WTC11 (cell line): ENCODE results near the gene TSPAN32.

Source experiments
- FOXP1 ChIP-seq: sonication (generic); formaldehyde crosslinking; IDR thresholded peaks from 2 replicates; pipeline ENCODE4 v1.8.0; 2022; ENCODE audit warnings: missing genetic modification reagents, mild to moderate bottlenecking, moderate library complexity, borderline replicate concordance
- GTF2I ChIP-seq: fragments of 250-450 bp; sonication (Bioruptor Pico); conservative IDR thresholded peaks from 2 replicates; pipeline ENCODE4 v1.4.0; 2021; ENCODE audit warnings: mild to moderate bottlenecking
- TCF7 ChIP-seq: sonication (generic); formaldehyde crosslinking; IDR thresholded peaks from 2 replicates; pipeline ENCODE4 v1.8.0; 2022; ENCODE audit warnings: mild to moderate bottlenecking, low read depth, missing genetic modification reagents, moderate library complexity
- TP53 ChIP-seq: sonication (generic); formaldehyde crosslinking; IDR thresholded peaks from 2 replicates; pipeline ENCODE4 v1.8.1; 2023; ENCODE audit warnings: mild to moderate bottlenecking, missing genetic modification reagents
- TF ChIP-seq, protein P1 (sequence below): sonication (generic); formaldehyde crosslinking; IDR thresholded peaks from 2 replicates; pipeline ENCODE4 v1.8.0; 2022; ENCODE audit warnings: mild to moderate bottlenecking, missing genetic modification reagents
- TF ChIP-seq, protein P2 (sequence below): sonication (generic); formaldehyde crosslinking; IDR thresholded peaks from 2 replicates; pipeline ENCODE4 v1.8.0; 2022; ENCODE audit warnings: mild to moderate bottlenecking, missing genetic modification reagents
- TF ChIP-seq, protein P3 (sequence below): fragments of 250-450 bp; sonication (Bioruptor Pico); IDR thresholded peaks from 2 replicates; pipeline ENCODE4 v1.9.0; 2021; ENCODE audit warnings: mild to moderate bottlenecking
- TF ChIP-seq, protein P4 (sequence below): fragments of 200-600 bp; IDR thresholded peaks from 2 replicates; pipeline ENCODE4 v1.8.0; 2022; ENCODE audit warnings: antibody characterized with exemption
- TF ChIP-seq, protein P5 (sequence below): sonication (generic); formaldehyde crosslinking; IDR thresholded peaks from 2 replicates; pipeline ENCODE4 v1.8.0; 2022; ENCODE audit warnings: mild to moderate bottlenecking, missing genetic modification reagents

DNA sequence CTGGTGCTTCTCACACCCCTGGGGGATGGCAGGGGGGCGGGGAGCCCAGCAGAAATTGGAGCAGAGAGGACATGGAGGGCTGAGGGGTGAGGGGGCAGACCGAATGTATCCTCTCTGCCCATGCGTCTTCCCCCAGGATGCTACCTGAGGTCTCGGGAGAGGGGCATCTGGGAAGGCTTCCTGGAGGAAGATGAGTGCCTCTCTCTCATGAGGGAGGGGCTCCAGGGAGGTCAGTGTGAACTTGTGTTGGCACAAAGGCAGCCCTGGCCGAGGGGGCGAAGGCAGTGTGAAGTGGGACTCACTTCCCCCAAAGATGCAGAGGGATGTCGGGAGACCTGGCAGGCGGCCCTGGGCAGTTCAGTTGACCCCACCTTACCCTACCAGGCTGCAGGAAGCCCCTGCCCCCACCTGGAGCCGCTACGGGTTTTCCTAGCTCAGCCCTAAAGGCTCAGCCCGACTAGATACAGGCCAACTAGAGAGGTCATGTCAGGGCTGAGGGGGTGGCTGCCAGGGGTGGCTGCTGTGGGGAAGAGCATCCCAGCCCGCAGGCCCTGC, 41.8 kb upstream of the TSPAN32 start:
- TF ChIP-seq TP53 (CRISPR knock-in tag) (no peak), FOXP1 (CRISPR knock-in tag) (no peak), TCF7 (no peak), GTF2I (CRISPR knock-in tag) (no peak)
- TF ChIP-seq, protein P1, sequence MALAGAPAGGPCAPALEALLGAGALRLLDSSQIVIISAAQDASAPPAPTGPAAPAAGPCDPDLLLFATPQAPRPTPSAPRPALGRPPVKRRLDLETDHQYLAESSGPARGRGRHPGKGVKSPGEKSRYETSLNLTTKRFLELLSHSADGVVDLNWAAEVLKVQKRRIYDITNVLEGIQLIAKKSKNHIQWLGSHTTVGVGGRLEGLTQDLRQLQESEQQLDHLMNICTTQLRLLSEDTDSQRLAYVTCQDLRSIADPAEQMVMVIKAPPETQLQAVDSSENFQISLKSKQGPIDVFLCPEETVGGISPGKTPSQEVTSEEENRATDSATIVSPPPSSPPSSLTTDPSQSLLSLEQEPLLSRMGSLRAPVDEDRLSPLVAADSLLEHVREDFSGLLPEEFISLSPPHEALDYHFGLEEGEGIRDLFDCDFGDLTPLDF (CRISPR knock-in tag) = no peak
- TF ChIP-seq, protein P2, sequence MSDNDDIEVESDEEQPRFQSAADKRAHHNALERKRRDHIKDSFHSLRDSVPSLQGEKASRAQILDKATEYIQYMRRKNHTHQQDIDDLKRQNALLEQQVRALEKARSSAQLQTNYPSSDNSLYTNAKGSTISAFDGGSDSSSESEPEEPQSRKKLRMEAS = no peak
- TF ChIP-seq, protein P3, sequence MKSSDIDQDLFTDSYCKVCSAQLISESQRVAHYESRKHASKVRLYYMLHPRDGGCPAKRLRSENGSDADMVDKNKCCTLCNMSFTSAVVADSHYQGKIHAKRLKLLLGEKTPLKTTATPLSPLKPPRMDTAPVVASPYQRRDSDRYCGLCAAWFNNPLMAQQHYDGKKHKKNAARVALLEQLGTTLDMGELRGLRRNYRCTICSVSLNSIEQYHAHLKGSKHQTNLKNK (CRISPR knock-in tag) = no peak
- TF ChIP-seq, protein P4, sequence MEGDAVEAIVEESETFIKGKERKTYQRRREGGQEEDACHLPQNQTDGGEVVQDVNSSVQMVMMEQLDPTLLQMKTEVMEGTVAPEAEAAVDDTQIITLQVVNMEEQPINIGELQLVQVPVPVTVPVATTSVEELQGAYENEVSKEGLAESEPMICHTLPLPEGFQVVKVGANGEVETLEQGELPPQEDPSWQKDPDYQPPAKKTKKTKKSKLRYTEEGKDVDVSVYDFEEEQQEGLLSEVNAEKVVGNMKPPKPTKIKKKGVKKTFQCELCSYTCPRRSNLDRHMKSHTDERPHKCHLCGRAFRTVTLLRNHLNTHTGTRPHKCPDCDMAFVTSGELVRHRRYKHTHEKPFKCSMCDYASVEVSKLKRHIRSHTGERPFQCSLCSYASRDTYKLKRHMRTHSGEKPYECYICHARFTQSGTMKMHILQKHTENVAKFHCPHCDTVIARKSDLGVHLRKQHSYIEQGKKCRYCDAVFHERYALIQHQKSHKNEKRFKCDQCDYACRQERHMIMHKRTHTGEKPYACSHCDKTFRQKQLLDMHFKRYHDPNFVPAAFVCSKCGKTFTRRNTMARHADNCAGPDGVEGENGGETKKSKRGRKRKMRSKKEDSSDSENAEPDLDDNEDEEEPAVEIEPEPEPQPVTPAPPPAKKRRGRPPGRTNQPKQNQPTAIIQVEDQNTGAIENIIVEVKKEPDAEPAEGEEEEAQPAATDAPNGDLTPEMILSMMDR = no peak
- TF ChIP-seq, protein P5, sequence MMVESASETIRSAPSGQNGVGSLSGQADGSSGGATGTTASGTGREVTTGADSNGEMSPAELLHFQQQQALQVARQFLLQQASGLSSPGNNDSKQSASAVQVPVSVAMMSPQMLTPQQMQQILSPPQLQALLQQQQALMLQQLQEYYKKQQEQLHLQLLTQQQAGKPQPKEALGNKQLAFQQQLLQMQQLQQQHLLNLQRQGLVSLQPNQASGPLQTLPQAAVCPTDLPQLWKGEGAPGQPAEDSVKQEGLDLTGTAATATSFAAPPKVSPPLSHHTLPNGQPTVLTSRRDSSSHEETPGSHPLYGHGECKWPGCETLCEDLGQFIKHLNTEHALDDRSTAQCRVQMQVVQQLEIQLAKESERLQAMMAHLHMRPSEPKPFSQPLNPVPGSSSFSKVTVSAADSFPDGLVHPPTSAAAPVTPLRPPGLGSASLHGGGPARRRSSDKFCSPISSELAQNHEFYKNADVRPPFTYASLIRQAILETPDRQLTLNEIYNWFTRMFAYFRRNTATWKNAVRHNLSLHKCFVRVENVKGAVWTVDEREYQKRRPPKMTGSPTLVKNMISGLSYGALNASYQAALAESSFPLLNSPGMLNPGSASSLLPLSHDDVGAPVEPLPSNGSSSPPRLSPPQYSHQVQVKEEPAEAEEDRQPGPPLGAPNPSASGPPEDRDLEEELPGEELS (CRISPR knock-in tag) = no peak
